ENCODE measurements around the gene ZG16B. TPM values are rescaled to one million over a fixed set of nuclear protein-coding genes. Genes with fewer than 3 reads are reported as not detected.

ZG16B gene, protein sequence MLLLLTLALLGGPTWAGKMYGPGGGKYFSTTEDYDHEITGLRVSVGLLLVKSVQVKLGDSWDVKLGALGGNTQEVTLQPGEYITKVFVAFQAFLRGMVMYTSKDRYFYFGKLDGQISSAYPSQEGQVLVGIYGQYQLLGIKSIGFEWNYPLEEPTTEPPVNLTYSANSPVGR
- total RNA-seq, result 0.45 and 1.0 TPM in 2 replicates

GRCh38 chr16:2829501-2830354 lies at the start of gene ZG16B:
Gene ZG16B, plus strand, starts transcription at chr16:2830303. Its CDS starts 139 bp downstream, at chr16:2830442.

DNA sequence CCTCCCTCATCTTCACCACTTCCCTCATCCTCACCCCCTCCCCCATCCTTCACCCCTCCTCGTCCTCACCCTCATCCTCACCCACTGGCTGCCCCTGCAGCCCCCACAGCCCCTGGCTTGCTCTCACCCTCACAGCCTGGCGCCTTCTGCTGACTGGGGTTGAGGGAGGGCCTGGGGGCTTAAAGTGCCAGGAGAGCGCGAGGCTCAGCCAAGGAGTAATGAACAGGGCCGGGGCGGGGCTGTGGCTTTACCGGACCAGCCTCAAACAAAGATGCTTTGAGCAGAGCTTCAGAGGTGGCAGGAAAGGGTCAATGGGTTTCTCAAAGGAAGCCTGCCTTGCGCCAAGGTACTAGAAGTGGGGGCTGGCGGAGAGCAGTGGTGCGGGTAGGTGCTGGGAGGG lies 42.7 kb upstream of the ZG16B start, which contains the start of gene PRSS33:
Gene PRSS33 (minus strand): TSS at position 155 of the 400 bp plus-strand sequence. CDS start 1,013 bp downstream, outside the sequence.

DNA sequence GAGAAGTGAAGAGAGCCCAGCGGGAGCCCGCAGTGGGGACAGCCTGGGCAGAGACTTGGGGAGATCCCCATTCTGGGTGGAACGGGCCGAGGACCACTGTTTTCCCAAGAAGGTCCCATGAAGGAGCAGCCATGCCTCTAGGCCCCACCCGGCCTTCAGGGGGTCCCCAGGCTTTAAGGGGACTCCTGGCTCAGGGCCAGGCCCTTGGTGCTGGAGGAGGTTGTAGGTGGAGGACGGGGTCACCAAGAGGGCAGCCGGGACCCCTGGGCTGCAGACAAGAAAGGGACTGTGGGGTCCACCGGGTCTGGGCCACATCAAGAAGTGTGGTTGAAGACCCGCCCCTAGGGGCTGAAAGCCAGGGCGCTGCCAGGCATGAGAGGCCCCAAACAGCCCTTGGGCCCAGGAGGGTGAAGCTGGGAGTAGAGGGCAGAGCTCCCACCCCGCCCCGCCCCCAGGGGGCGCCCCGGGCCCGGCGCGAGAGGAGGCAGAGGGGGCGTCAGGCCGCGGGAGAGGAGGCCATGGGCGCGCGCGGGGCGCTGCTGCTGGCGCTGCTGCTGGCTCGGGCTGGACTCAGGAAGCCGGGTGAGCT lies 13.3 kb upstream of the ZG16B start, which contains the start of gene PRSS21:
Gene PRSS21 (plus strand): TSS at position 487 of the 589 bp plus-strand sequence. CDS start 32 bp downstream, at position 519.

DNA sequence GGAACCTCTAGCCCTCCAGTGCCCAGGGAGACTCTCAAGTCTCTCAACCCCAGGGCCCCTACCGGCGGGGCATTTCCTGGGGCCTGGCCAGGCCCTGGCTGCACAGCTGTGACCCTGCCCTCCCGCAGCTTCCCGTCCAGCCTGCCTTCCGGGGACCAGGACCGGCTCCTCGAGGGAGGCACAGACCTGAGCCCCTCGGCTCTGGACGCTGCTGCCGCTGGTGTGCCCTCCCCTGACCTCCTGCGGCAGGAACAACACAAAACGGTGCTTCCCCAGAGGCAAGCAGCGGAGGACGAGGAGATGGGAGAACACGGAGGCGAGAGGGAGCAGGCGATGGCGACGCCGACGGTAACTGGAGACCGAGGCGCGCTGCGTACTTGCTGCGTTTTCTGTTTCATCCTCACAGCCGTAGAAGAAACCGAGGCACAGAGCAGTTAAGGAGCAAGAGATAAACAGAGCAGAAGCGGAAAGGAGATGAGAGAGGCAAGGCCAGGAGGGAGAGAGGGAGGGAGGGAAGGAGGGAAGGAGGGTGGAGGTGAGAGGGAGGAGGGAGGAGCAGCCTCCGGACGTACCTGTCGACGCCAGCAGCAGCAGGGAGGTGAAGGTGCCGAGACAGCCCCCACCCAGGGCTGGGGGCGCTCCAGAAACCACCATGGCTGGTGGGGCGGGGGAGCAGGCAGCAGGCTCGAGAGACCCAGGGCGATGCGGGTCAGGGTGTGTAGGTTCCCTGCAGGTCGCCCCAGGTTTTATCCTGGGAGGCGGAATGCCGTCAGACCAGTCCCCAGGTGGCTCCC lies 27.5 kb downstream of the ZG16B start, which contains the start of gene PRSS22:
Gene PRSS22 (minus strand): TSS at position 720 of the 794 bp plus-strand sequence. CDS start 66 bp downstream, at position 654.

Other genes starting within 250 kb of the ZG16B start
- 27.6 and 34.2 TPM in 2 replicates for gene KCTD5, start 147.8 kb upstream of the ZG16B start, total RNA-seq
- 0.50 and 0.74 TPM in 2 replicates for gene PRSS27, start 110.1 kb upstream of the ZG16B start, total RNA-seq
- gene SRRM2, start 77.7 kb upstream of the ZG16B start, total RNA-seq, result 43.3 and 52.5 TPM in 2 replicates
- 333 and 369 TPM in 2 replicates for gene ELOB, start 53.0 kb upstream of the ZG16B start, total RNA-seq
- gene PRSS33, start 42.7 kb upstream of the ZG16B start, total RNA-seq, result not detected in 2 replicates
- gene PRSS41, start 31.8 kb upstream of the ZG16B start, total RNA-seq, result not detected in 2 replicates
- not detected in 2 replicates for gene PRSS21, start 13.1 kb upstream of the ZG16B start, total RNA-seq
- gene PRSS22, start 27.9 kb downstream of the ZG16B start, total RNA-seq, result not detected in 2 replicates
- 72.8 and 91.0 TPM in 2 replicates for gene FLYWCH2, start 52.9 kb downstream of the ZG16B start, total RNA-seq
- gene FLYWCH1, start 81.6 kb downstream of the ZG16B start, total RNA-seq, result 34.6 and 35.1 TPM in 2 replicates
- 0.15 TPM in 1 of 2 replicates, not detected in the other for gene KREMEN2, start 134.0 kb downstream of the ZG16B start, total RNA-seq
- 19.6 and 24.9 TPM in 2 replicates for gene PAQR4, start 139.0 kb downstream of the ZG16B start, total RNA-seq
- gene PKMYT1, start 150.1 kb downstream of the ZG16B start, total RNA-seq, result 47.6 and 51.1 TPM in 2 replicates
- gene CLDN9, start 182.6 kb downstream of the ZG16B start, total RNA-seq, result not detected in 2 replicates
- gene CLDN6, start 187.9 kb downstream of the ZG16B start, total RNA-seq, result 0.15 and 0.17 TPM in 2 replicates
- 376 and 378 TPM in 2 replicates for gene TNFRSF12A, start 190.1 kb downstream of the ZG16B start, total RNA-seq
- gene HCFC1R1, start 193.6 kb downstream of the ZG16B start, total RNA-seq, result 59.5 and 72.5 TPM in 2 replicates
- gene THOC6, start 193.7 kb downstream of the ZG16B start, total RNA-seq, result 39.4 and 46.1 TPM in 2 replicates
- not detected in 2 replicates for gene BICDL2, start 206.6 kb downstream of the ZG16B start, total RNA-seq
- under 0.01 TPM in 2 replicates for gene MMP25, start 216.3 kb downstream of the ZG16B start, total RNA-seq
- 24.1 and 25.2 TPM in 2 replicates for gene IL32, start 235.3 kb downstream of the ZG16B start, total RNA-seq

All from bronchus fibroblast of lung (primary cell).